NCI-H146 (cell line): Measurements from ENCODE around the gene LATS1.
"Not testable (repeated sequence)": the region's sequence is repeated elsewhere in the genome, so short reads cannot be mapped to it uniquely, and the experiment has no call there.

Experiments used
- DNase-seq: peaks from one replicate; lab custom pipeline; 2025; lab: John Stamatoyannopoulos, UW

LATS1 gene

DNA sequence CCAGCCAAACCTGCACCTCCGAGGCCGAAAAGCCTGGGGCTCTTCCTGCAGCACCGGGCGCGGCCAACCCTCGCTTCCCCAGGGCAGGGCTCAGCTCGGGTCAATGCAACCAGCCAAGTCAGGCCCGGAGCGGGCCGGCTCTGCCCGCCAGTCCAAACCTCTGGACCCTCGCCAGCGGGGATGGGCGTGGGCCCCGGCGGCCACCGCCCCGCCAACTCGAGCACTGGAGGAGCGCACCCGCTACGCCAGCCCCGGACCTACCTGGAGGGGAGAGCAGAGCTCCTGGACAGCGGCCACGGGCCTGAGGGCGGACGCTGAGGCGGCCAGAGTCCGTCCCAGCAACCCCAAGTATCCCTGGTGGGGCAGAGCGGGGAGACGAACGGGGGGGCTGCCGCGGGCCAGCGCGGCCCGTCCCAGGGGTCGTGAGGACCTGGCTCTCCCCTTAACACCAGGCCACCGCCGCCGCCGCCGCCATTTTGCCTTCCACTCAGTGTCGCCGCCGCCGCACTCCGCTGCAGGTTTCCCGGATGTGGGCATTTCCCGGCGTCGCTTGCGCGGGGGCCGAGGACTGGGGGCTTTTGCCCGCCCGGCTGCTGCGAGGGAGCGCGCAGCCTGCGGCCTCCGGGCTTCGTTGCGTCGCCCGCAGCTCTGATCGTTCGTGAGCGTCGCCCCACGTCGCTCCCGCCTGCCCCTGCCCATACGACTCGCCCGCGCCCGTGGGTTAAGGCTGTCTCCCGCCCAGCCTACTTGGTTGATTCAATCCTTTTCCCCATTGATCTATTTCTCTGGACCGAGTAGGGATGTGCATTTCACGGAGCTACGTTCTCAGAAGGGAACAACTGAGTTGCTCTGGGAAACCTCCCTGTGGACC is at the start of gene LATS1:
Gene LATS1 (minus strand): TSS at position 514 of the 871 bp plus-strand sequence. CDS start 15,975 bp downstream, outside the sequence.
- DNase-seq = peak; percentile 94

DNA sequence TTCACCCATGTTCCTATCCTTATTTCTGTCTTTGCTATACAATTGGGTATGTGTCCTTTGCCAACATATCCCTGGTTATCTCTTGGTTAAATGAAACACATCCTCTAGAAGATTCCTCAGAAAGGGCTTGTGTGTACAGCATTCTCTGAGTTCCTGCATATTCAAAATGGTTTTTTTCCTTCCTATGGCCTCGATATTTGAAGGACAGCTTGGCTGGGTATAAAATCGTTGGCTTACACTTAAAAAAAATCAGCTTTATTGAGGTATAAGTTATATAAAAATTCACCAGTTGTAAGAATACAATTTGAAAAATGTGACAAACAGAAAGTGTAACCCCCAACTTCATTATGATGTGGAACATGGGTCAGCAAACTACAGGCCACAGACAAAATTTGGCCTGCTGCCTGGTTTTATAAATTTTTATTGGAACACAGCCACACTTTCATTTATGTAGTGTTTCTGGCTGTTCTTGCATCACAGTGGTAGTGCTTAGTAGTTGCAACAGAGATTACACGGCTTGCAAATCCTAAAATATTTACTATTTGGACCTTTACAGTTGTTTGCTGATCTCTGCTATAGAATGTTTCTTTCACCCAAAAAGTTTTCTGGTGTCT is 48.4 kb upstream of the LATS1 start:
- DNase-seq = no peak

DNA sequence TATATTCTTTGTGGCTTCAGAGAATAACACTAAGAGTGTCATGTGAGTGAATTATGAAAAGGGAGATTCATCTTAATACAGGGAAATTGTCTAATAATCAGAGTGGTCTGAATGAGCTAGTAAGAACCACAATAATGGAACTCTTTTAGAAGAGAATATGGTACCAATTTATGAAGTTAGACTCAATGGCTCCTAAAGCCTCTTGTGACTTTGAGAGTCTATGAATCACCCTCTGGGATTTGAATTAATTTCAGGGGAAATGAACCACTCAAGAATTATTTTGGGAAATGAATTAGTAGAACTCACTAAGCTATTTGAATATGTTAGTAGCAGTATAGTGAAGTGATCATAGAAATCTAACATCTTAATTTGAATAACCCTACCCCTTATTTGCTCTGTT is 46.0 kb upstream of the LATS1 start:
- no peak for DNase-seq

DNA sequence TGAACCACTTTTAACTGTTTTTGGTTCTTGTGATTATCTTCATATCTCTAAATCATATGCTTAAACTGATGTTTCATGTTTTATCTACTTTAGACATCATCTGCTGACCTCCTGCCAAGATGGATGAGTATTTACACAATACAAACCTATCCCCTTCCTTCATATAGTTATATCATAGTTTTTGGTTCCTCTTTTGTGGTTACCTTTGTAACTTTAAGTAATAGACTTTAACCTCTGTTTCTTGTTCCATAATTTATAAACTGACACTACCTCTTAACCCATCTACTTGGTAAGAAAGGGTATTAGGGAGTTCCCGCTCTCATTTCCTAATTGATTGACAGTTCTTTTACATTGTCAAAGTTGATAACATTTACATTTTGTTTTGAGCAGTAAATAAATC is 43.5 kb upstream of the LATS1 start:
- no peak for DNase-seq

DNA sequence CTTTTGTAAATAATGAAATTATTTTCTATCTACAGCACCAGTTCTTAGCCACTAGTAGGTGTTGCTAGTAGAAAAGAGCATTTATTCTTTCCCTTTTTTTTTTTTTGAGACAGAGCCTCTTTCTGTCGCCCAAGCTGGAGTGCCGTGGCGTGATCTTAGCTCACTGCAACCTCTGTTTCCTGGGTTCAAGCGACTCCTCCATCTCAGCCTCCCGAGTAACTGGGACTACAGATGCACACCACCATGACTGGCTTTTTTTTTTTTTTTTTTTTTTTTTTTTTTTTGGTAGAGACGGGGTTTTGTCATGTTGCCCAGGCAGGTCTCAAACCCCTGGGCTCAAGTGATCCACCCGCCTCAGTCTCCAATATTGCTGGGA is 38.3 kb upstream of the LATS1 start:
- DNase-seq = no peak

DNA sequence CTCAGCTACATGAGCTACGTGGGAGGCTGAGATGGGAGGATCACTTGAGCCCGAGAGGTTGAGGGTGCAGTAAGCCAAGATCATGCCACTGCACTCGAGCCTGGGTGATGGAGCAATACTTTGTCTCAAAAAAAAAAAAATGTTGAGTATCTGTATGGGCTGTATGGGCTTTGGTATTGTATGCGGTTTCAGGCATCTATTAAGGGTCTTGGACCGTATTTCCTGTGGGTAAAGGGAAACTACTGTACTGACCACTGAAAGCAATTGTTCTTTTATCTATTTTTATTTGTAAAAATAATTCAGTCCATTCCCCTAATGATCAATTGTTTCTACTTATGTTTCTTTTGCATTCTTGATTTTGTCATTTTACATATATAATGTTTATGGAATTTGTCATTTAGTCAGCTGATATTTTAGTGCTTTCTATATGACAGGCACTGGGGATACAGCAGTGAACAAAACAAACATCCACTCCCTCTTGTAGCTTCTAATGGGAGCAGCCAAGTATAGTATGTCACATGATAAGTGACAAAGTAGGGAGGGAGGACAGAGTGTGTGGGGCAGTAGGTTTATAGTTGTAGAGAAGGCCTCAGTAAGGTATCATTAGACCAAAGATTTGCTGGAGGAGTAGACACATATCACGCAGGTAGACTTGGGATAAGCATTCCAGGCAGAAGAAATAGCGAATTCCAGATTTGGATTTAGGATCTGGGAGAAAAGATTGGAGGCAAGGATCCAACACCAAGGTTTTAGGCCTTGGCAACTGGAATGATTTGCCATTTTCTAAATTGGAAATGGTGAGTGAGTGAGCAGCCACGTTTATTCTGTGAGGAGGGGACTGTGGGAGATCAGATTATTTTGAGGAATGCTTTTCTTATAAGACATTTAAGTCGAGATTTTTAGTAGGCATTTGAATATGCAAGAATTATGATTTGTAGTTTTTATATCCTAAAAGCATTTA is 37.7 kb upstream of the LATS1 start:
- no peak for DNase-seq

DNA sequence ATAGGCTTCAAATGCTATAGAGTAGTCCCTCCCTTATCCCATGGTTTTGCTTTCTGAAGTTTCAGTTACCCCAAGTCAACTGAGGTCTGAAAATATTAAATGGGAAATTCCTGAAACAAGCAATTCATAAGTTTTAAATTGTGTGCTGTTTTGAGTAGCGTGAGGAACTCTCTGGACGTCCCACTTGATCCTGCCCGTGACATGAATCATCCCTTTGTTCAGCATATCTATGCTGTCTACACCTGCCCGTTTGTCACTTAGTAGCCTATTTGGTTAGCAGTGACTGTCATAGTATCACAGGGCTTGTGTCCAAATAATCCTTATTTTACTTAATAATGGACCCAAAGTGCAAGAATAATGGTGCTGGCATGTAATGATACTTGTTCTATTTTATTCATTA is 36.6 kb upstream of the LATS1 start:
- DNase-seq = no peak

DNA sequence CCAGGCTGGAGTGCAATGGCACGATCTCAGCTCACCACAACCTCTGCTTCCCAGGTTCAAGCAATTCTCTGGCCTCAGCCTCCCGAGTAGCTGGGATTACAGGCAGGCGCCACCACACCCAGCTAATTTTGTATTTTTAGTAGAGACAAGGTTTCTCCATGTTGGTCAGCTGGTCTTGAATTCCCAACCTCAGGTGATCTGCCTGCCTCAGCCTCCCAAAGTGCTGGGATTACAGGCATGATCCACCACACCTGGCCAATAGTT is 35.4 kb upstream of the LATS1 start:
- DNase-seq = not testable (repeated sequence)

DNA sequence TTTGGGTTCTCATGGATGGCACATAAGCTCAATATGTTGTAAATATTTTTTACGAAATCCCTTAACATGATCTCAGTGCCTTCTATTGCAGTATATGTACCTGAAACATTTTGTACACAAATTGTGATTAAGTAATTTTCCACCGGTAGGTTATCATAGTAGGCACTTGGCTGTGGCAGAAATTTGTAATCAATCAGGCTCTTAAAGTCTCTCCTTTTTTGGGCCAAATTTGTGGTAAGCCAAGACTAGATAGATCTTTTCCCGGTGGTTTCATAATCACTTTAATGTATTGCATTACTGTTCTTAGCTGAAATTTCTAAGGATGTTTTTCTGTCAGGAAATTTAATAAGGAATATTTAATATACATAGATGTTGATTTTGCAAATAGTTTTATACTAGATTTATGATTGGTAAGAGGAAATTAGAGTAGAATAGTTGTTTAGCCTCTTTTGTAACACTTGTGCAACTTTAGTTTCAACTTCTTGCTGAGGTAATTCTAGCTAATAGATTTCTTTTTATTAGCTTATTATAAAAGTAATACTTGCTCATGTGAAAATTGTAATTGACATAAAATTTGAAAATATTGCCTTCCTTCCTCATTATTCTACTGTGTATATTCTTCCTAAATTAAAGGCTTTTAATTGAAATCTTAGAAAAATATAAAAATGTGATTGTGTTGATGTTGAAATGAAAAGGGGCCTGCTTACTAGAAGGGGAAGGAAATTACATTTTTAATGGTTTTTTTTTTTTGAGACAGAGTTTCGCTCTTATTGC is 34.9 kb upstream of the LATS1 start:
- no peak for DNase-seq

DNA sequence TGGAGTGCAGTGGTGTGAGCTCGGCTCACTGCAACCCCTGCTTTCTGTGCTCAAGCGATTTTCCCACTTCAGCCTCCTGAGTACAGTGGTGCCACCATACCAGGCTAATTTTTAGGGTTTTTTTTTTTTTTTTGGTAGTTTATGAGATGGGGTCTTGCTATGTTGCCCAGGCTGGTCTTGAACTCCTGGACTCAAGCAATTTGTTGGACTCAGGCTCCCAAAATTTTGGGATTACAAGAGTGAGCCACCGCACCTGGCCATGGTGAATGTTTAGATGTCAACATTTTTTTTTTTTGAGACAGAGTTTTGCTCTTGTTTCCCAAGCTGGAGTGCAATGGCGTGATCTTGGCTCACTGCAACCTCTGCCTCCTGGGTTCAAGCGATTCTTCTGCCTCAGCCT is 34.0 kb upstream of the LATS1 start:
- not testable (repeated sequence) for DNase-seq

DNA sequence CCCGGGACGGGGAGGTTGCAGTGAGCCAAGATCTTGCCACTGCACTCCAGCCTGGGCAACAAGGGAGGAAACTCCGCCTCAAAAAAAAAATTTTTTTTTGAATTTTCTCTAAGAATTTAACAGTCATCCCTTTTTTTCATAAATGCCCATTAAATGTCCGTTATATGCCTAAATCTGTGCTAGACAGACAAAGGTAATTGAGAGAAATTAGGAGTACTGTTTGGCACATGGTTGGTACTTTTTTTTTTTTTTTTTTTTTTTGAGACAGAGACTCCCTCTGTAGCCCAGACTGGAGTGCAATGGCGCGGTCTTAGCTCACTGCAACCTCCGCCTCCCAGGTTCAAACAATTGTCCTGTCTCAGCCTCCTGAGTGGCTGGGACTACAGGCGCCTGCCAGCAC is 33.3 kb upstream of the LATS1 start:
- no peak for DNase-seq

DNA sequence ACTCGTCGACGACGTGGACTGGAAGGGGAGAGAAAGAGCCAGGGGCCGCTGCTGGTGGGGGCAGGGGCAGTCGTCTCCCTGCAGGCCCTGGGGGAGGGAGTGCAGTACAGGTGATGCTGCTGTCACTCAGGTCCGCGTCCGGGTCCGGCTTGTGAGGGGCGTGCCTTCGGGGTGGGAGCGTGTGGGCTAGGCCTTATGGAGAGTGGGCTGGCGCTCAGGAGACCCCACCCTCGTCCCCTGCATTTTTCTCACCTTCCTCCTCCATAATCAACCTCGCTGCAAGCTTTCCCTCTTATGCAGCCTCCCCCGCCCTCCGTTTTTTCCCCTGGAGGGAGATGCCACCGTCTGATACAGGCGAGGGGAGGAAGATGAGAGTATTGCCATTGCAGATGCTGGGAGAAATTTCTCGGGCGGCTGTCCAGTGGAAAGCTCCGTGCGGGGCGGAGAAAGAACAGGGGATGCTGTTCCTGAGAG is 32.3 kb upstream of the LATS1 start:
- peak; percentile 98 for DNase-seq

DNA sequence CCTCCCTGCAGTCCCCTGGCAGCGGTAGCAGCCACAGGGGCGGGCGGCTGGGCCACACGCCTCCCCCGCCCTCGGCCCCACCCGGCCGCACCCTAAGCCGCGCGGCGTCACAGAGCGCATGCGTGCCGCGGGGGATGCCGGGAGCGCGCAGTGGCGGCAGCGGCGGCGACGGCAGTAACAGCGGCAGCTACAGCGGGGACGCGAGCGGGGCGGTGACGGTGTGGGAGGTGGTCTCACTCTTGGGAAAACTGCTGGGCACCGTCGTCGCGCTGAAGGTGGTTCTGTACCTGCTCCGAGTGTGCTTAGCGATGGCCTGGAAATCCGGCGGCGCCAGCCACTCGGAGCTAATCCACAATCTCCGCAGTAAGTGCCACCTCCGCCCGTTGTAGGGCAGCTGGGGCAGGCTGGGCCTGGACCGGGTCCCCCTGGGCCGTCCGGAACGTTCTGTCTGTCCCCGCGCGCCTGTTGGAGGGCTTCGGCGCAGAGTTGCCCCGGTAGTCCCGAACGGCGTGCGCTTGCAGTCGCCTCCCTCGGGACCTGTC is 31.8 kb upstream of the LATS1 start, which contains the start of gene PCMT1:
Gene PCMT1 (plus strand): TSS at position 148 of the 542 bp plus-strand sequence. CDS start 161 bp downstream, at position 309.
- peak; percentile 97 for DNase-seq

DNA sequence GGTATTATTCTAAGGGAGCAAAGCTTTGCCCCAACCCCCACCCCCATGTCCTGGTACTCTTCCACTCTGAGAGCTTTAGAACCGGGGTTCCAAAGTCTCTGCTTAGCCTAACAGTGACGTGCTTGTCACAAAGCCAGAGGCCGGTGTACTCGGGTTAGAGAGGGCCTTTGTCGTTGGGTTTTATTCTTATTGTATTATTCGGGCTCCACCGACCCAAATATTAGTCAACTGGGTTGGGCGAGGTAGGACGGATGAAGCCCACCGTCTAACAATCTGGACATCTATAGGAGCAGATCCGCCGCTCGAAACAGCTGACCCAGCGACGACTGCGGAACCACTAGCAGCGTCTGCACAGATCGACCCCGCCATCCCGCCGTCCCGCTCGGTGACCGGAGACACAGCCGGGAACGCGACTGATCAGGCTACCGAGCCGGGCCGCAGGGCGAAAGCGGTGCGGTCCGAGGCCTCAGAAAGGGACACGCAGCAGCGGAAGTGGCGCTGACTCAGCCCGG is 31.2 kb upstream of the LATS1 start:
- DNase-seq = not testable (repeated sequence)

DNA sequence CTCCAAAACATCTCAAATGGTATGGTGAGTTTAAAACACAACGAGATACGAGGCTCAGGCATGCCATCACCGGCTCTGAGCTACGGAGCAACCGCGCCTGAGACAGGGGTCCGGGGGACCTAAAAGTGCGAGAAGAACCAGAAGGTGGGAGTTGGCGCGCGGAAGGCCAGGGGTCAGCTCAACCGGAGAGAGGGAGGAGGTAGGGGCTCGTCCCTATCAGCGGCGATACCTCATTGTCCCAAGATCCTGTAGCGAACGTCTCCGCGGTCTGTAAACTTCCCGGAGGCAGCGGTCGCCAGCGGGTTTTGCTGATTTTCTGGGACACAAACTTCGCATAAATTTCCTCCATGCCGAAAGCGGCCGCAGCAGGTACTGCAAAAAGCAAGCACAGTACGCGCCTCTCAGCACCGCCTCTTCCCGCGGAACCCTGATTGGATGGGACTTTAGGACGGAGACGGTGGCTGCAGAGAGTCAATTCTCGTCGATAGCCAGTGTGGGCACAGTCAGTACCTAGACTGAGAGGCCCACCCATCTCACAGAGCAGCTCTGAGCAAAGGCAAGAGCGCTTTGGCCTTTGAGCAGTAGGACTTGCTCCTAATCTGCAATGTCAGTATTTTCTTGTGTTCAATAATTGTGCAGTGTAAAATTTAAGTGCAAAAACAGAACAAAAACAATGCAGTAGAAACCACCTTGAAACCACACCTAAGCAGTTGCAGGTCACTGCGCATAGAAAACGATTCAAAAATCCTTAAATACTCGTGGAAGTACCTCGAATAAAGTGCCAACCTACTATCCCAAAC is 28.4 kb upstream of the LATS1 start, which contains the start of gene NUP43:
Gene NUP43 (minus strand): TSS at position 383 of the 800 bp plus-strand sequence. CDS start 34 bp downstream, at position 349.
- DNase-seq = peak; percentile 98

DNA sequence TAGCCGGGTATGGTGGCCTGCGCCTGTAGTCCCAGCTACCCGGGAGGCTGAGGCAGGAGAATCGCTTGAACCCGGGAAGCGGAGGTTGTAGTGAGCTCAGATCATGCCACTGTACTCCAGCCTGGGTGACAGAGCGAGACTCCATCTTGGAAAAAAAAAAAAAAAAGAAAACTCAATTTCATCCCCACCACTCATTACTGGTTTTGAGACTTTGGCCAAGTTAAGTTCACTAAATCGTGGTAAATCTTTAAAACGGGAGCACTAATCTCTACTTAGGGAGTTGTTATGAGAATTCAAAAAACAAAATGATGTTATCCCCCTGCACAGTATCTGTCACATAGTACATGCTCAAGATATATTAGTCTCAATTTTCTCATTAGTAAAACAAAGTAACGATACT is 27.4 kb upstream of the LATS1 start:
- DNase-seq = not testable (repeated sequence)

DNA sequence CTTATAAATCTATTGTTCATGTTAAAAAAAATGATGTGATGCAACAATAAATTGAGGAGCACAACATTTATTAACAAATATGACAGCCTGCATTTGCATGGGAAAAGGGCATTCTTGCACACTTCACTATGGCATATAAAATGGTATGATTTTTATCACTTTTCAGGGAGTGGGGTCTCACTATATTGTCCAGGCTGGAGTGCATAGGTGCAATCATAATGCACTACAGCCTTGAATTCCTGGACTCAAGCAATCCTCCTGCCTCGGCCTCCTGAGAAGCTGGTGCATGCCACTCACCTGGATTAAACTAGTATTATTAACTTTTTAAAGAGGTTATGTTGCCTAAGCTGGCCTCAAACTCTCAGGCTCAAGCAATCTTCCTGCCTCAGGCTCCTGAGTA is 17.0 kb upstream of the LATS1 start:
- DNase-seq = no peak

DNA sequence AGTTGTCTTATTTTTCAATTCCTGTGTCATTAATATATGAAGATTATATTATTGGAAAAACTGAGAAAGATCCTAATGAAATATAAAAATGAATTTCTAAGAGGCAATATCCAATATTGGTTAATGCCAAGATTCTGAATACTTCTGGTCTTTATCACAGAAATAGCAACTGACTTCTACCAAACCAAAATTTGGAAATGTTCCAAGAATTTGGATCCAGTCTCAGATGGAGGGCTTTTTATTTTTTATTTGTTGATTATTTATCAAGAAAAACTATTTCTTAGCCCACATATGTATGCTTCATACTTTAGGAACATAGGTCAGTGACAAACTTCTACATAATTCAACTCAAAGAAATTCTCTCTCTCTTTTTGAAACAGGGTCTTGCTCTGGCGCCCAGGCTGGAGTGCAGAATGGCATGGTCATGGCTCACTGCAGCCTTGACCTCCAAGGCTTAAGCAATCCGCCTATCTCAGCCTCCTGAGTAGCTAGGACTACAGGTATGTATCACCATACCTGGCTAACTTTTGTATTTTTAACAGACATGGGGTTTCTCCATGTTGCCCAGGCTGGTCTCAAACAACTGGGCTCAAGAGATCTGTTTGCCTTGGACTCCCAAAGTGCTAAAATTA is 15.3 kb upstream of the LATS1 start:
- DNase-seq = no peak

DNA sequence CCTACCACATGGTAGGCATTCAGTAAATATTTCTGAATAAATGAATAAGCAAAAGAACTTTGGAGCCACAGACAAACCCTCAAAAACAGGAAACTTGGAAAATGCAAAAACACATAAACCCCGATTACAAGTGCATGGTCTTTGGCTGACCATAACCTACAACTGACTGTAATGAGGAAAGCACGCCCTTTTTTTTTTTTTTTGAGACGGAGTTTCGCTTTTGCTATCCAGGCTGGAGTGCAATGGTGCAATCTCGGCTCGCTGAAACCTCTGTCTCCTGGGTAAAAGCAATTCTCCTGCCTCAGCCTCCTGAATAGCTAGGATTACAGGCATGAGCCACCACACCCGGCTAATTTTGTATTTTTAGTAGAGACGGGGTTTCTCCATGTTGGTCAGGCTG is 11.9 kb upstream of the LATS1 start:
- no peak for DNase-seq
